NCI-H524 (cell line): ENCODE measurements around the gene F10.
"Not testable (repeated sequence)": the region's sequence is repeated elsewhere in the genome, so short reads cannot be mapped to it uniquely, and the experiment has no call there.

Experiments
- DNase-seq, 2 experiments: peaks; one replicate each; lab custom pipeline; 2025; lab: John Stamatoyannopoulos, UW

F10 gene

GRCh38 chr13:113102302-113102701 lies 20.3 kb upstream of the F10 start:
- not testable (repeated sequence) for DNase-seq

GRCh38 chr13:113102727-113103126 lies 19.9 kb upstream of the F10 start:
- DNase-seq, result no peak

- DNase-seq, result no peak
Observed at GRCh38 chr13:113103646-113104045, 19.0 kb upstream of the F10 start.

GRCh38 chr13:113105032-113105920 lies 17.3 kb upstream of the F10 start, which contains the start of gene F7:
Gene F7, plus strand, starts transcription at chr13:113105791. Its CDS starts 51 bp downstream, at chr13:113105842.
- DNase-seq, result no peak

- no peak for DNase-seq
Observed at GRCh38 chr13:113105921-113106452, 16.6 kb upstream of the F10 start.

GRCh38 chr13:113106711-113107351 lies 15.8 kb upstream of the F10 start:
- no peak for DNase-seq

- DNase-seq, result not testable (repeated sequence)
Observed at GRCh38 chr13:113108521-113108920, 14.1 kb upstream of the F10 start.

- no peak for DNase-seq
Observed at GRCh38 chr13:113109151-113110047, 13.2 kb upstream of the F10 start.

- DNase-seq, result no peak
Observed at GRCh38 chr13:113110048-113110851, 12.3 kb upstream of the F10 start.

- no peak for DNase-seq
Observed at GRCh38 chr13:113110852-113111315, 11.7 kb upstream of the F10 start.

GRCh38 chr13:113111821-113112220 lies 10.8 kb upstream of the F10 start:
- not testable (repeated sequence) for DNase-seq

- DNase-seq, result not testable (repeated sequence)
Observed at GRCh38 chr13:113112475-113112874, 10.1 kb upstream of the F10 start.

GRCh38 chr13:113112893-113113845 lies 9.4 kb upstream of the F10 start:
- DNase-seq, result no peak

GRCh38 chr13:113113846-113114271 lies 8.7 kb upstream of the F10 start:
- DNase-seq, result no peak

- DNase-seq, result no peak
Observed at GRCh38 chr13:113114511-113115362, 7.9 kb upstream of the F10 start.

GRCh38 chr13:113115363-113116205 lies 7.0 kb upstream of the F10 start:
- DNase-seq, result no peak

GRCh38 chr13:113116206-113116800 lies 6.3 kb upstream of the F10 start:
- DNase-seq, result no peak
